Caco-2 (cell line): ENCODE data around the gene UROS. TPM values are rescaled to one million over a fixed set of nuclear protein-coding genes. Genes with fewer than 3 reads are reported as not detected.

ENCODE experiments used
- BruUV-seq: library from RNA; stranded (reverse); fragments of 400-500 nt; replicated peaks from 2 replicates; lab custom pipeline; 2021; lab: Mats Ljungman, UMichigan
- CTCF ChIA-PET: fragments of 300-600 bp; sonication (Branson Sonifier 250); formaldehyde crosslinking; loops from one replicate; lab custom pipeline; 2022; ENCODE audit warnings: antibody characterized with exemption; lab: Charles Lee
- POLR2A ChIA-PET: fragments of 300-600 bp; sonication (Branson Sonifier 250); formaldehyde crosslinking; loops from one replicate; lab custom pipeline; 2022; ENCODE audit warnings: antibody characterized with exemption; lab: Charles Lee
- DNase-seq, 2 experiments: peaks; one replicate each; pipeline versions ENCODE4 v3.0.0 to v3.0.0-alpha.2; 2020 to 2022
- H3K27me3 ChIP-seq: replicated peaks from 2 replicates; pipeline ENCODE4 v1.6.0; 2011; ENCODE audit warnings: low read length; ENCODE audit not compliant: control insufficient read depth, insufficient read depth
- H3K36me3 ChIP-seq: 2 replicates; pipeline ENCODE4 v1.5.1; 2011; ENCODE audit warnings: low read length; ENCODE audit not compliant: control insufficient read depth, insufficient read depth
- H3K4me1 ChIP-seq: fragments of 250-450 bp; sonication (Bioruptor Pico); 2 replicates; pipeline ENCODE4 v1.5.1; 2020; ENCODE audit warnings: mild to moderate bottlenecking
- H3K4me3 ChIP-seq: 2 replicates; pipeline ENCODE4 v1.5.1; 2011; ENCODE audit warnings: low read depth, mild to moderate bottlenecking, control low read depth, low read length
- H3K9me3 ChIP-seq: fragments of 250-450 bp; sonication (Bioruptor Pico); 2 replicates; pipeline ENCODE4 v1.5.1; 2020; ENCODE audit warnings: mild to moderate bottlenecking, moderate library complexity
- H3K27ac Mint-ChIP-seq: one replicate; pipeline ENCODE4 v1.8.0; 2022; ENCODE audit warnings: mixed read lengths; ENCODE audit not compliant: unreplicated experiment
- H3K27me3 Mint-ChIP-seq: one replicate; pipeline ENCODE4 v1.8.0; 2022; ENCODE audit warnings: mixed read lengths; ENCODE audit not compliant: insufficient read depth, unreplicated experiment
- H3K36me3 Mint-ChIP-seq: one replicate; pipeline ENCODE4 v1.8.0; 2022; ENCODE audit warnings: mild to moderate bottlenecking, mixed read lengths; ENCODE audit not compliant: insufficient read depth, unreplicated experiment
- H3K4me1 Mint-ChIP-seq: one replicate; pipeline ENCODE4 v1.8.0; 2022; ENCODE audit warnings: low read depth, mixed read lengths; ENCODE audit not compliant: unreplicated experiment
- H3K4me3 Mint-ChIP-seq: one replicate; pipeline ENCODE4 v1.8.0; 2022; ENCODE audit warnings: mild to moderate bottlenecking, moderate library complexity, mixed read lengths; ENCODE audit not compliant: unreplicated experiment
- H3K9me3 Mint-ChIP-seq: one replicate; pipeline ENCODE4 v1.8.0; 2022; ENCODE audit warnings: mixed read lengths; ENCODE audit not compliant: unreplicated experiment
- CTCF ChIP-seq, 2 experiments: fragments of 200-600 bp in 1 of 2; IDR thresholded peaks; 1 replicate in 1 of 2; 2 replicates in 1 of 2; pipeline versions ENCODE4 v1.5.1 to v1.8.0; 2011 to 2022; ENCODE audit warnings: antibody characterized with exemption in 1 of 2, control low read depth in 1 of 2, inconsistent platforms in 1 of 2, low read depth in 1 of 2, low read length in 1 of 2, mild to moderate bottlenecking in 1 of 2, moderate library complexity in 1 of 2; ENCODE audit not compliant: insufficient read depth in 1 of 2, severe bottlenecking in 1 of 2, unreplicated experiment in 1 of 2
- intact Hi-C: fragments of 100-400 bp; cut with micrococcal nuclease; formaldehyde crosslinking; loops from one replicate; pipeline ENCODE4 v1.10.0; 2022; ENCODE audit not compliant: unreplicated experiment
- total RNA-seq: library from RNA; stranded (reverse); gene quantifications from 2 replicates; pipeline ENCODE4 v1.2.3, GENCODE V29; 2022

Gene UROS
- total RNA-seq, 1 experiment from 2014 or later, result 53.4 TPM

DNA sequence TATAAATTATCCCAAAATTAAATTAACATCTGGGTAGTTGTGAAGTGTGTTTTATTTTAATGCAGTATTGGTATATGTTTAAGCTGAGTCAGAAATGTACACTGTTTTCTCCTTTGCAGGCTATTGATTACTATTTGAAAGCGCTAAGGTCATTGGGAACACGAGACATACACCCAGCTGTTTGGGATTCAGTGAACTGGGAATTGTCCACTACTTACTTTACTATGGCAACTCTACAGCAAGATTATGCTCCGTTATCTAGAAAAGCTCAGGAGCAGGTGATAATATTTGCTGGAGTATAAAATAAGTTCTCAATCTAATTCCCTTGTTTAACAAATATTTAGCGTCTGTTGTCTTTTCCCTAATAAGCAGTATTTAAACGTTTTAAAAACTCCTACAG lies 75.6 kb downstream of the UROS start:
- no peak for DNase-seq
- Mint-ChIP-seq H3K27me3 (no peaks in the 10 kb centered on the region), H3K4me1 (no peaks in the 10 kb centered on the region), H3K27ac (no peak overlapping the region), H3K36me3 (peaks cover 84% of the 10 kb centered on the region), H3K4me3 (no peak overlapping the region), H3K9me3 (no peaks in the 10 kb centered on the region)
- Histone ChIP-seq H3K36me3 (peaks cover 4% of the 10 kb centered on the region), H3K9me3 (no peaks in the 10 kb centered on the region), H3K27me3 (no peaks in the 10 kb centered on the region), H3K4me1 (no peaks in the 10 kb centered on the region), H3K4me3 (no peak overlapping the region)
- TF ChIP-seq CTCF (IDR thresholded peaks at IDR 0.05; ENCODE audit: insufficient read depth in 1 of 2, low read depth in 1 of 2, low read length in 1 of 2, severe bottlenecking in 1 of 2, unreplicated experiment in 1 of 2), result no peak
- BruUV-seq, result no TSS peak
- POLR2A ChIA-PET, result no interaction called here
- CTCF ChIA-PET, result no interaction called here
- intact Hi-C loops, result no loop called here

GRCh38 chr10:125744909-125745308 lies 78.1 kb downstream of the UROS start:
- CTCF ChIA-PET, result no interaction called here
- Mint-ChIP-seq H3K36me3 (peaks cover 89% of the 10 kb centered on the region), H3K27me3 (no peaks in the 10 kb centered on the region), H3K4me1 (no peaks in the 10 kb centered on the region), H3K9me3 (no peaks in the 10 kb centered on the region), H3K27ac (no peak overlapping the region), H3K4me3 (no peak overlapping the region)
- POLR2A ChIA-PET, result no interaction called here
- no peak for DNase-seq
- H3K4me1 ChIP-seq, result no peaks in the 10 kb centered on the region
- no peaks in the 10 kb centered on the region for H3K27me3 ChIP-seq
- intact Hi-C loops, result no loop called here
- no peak overlapping the region for H3K4me3 ChIP-seq
- no TSS peak for BruUV-seq
- peaks cover 4% of the 10 kb centered on the region for H3K36me3 ChIP-seq
- H3K9me3 ChIP-seq, result no peaks in the 10 kb centered on the region
- TF ChIP-seq CTCF (IDR thresholded peaks at IDR 0.05; ENCODE audit: insufficient read depth in 1 of 2, low read depth in 1 of 2, low read length in 1 of 2, severe bottlenecking in 1 of 2, unreplicated experiment in 1 of 2), result no peak

GRCh38 chr10:125742465-125742864 lies 80.6 kb downstream of the UROS start:
- no peak for DNase-seq
- POLR2A ChIA-PET, result no interaction called here
- no TSS peak for BruUV-seq
- peak in 1 of 2 experiments; percentile 7 for TF ChIP-seq CTCF (IDR thresholded peaks at IDR 0.05; ENCODE audit: insufficient read depth in 1 of 2, low read depth in 1 of 2, low read length in 1 of 2, severe bottlenecking in 1 of 2, unreplicated experiment in 1 of 2)
- Mint-ChIP-seq H3K36me3 (peaks cover 85% of the 10 kb centered on the region), H3K27me3 (no peaks in the 10 kb centered on the region), H3K9me3 (no peaks in the 10 kb centered on the region), H3K27ac (no peak overlapping the region), H3K4me1 (no peaks in the 10 kb centered on the region), H3K4me3 (no peak overlapping the region)
- Histone ChIP-seq H3K27me3 (no peaks in the 10 kb centered on the region), H3K4me1 (no peaks in the 10 kb centered on the region), H3K9me3 (no peaks in the 10 kb centered on the region), H3K36me3 (peaks cover 5% of the 10 kb centered on the region), H3K4me3 (no peak overlapping the region)
- intact Hi-C loops, result no loop called here
- CTCF ChIA-PET, result no interaction called here
